Hindlimb muscle (tissue), 1 donor: ENCODE data around the gene FAM53B. TPM values are rescaled to one million over a fixed set of nuclear protein-coding genes. Genes with fewer than 3 reads are reported as not detected.

Experiments
- DNase-seq: peaks from one replicate; pipeline ENCODE4 v3.0.0-alpha.2; 2013
- polyA plus RNA-seq: library from polyadenylated mRNA; unstranded; fragments of 120-200 nt; gene quantifications from one replicate; pipeline ENCODE4 v1.2.1, GENCODE V29; 2013; ENCODE audit not compliant: insufficient read length

The FAM53B gene
- polyA plus RNA-seq, 1 donor: 27.8 TPM

DNA sequence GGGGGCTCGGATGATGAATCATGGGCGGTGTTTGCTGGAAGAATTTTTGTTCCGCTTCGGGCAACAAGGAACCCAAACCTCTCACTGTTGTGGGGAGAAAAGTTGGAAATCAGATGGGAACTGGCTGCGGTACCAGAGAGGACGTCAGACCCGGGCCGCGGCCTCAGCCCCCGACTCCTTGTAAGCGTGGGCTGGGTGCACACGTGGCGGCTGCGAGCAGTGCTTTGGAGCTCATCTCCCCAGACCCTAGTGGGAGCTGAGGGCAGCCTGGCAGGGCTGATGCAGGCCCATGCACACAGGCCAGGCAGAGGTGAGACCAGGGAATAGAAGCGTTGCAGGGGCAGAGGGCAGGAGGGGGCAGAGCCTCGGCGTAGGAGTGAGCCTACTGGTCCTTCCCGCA lies 136.5 kb downstream of the FAM53B start:
- DNase-seq: no peak

DNA sequence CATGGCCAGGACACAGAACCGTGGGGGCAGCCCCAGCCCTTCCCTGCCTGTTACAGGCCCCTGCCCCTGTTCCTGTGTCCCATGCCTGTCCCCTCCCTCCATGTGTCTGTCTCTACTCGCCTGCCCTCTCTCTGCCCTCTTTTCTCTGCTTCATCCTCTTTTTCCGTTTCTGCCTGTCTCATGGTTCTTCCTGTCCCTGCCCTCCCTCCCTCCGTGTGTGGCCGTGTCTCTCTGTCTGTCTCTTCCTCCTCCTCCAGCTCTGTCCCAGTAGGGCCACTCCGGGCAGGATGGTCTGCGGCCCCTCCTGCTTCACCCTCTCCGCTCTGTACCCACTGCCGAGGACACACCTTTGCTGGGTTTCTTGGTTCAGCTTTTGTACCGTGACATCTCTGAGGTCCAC lies 137.4 kb downstream of the FAM53B start:
- DNase-seq: no peak

DNA sequence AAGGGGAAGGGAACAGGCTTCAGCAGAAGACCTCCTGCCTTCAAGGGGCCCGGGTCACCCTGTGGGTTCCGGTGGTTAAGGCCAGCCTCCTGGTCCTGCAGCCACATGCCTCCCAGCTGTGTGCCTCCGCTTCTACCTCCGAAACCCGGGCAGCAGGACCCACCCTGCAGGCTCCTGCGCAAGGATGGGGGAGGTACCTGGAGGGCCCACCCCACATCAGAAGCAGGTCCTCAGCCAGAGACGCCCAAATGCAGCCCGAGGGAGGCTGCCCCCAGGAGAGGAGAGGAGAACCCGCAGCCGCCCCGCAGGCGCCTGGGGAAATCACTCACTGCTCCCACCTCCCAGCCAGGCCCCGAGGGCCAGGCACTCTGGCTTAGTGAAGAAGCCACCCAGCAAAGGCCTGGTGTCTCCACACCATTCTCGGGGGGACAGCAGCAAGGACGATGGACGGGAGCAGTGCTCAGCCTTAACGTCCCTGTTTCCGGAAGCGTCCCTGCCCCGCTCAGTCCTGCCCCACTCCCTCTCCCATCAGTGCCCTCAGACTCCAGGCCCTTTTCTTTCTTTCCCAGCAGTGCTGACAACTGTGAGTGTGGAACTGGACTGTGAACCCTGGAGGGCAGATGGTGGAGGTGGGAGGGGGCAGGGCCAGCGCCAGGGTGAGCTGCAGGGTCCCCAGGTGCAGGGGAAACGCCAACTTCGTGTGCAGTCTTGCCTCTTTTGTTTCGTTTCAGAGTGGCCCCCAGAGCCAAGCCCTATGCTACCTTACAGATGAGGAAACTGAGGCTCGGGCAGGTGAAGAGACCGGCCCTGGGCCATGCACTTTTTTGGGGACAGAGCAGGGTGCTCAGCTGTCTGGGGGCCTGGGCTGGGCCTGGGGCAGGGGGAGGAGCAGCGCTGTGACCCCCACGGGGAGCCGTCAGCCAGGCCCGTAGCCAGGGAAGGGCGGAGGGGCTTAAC lies 138.0 kb downstream of the FAM53B start:
- DNase-seq: no peak

DNA sequence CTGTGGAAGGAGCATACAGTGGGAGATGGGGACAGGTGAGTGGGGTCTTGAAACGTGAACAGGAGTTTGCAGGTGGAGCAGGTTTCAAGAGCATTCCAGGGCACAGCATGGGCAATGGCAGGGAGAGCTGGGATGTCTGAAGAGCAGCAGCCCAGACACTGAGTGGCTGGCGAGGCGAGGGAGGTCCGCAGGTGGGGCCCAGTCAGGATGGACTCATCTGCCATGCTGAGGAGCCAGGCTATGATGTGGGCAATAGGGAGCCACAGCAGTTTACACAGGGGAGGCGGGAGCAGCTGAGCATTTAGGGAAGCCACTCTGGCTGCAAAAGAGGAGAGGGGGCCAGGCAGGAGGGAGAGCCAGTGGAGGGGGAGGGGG lies 138.7 kb downstream of the FAM53B start:
- DNase-seq: no peak

DNA sequence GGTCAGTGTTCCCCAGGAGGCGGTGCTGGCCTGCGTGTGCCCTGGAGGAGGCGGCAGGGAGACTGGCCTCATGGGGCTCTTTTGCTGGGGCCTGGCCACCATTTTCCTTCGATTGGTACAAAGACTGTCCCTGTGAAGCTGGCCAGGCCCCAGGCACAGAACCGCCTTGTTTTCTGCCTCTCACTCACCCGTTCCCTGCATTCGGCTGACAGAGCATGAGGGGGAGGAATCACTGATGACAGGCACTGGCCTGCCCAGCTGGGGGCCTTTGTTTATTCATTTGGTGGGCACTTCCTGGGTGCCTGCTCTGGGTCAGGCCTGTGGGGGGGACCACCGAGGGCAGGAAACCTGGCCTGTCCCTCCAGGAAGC lies 139.2 kb downstream of the FAM53B start:
- no peak for DNase-seq

DNA sequence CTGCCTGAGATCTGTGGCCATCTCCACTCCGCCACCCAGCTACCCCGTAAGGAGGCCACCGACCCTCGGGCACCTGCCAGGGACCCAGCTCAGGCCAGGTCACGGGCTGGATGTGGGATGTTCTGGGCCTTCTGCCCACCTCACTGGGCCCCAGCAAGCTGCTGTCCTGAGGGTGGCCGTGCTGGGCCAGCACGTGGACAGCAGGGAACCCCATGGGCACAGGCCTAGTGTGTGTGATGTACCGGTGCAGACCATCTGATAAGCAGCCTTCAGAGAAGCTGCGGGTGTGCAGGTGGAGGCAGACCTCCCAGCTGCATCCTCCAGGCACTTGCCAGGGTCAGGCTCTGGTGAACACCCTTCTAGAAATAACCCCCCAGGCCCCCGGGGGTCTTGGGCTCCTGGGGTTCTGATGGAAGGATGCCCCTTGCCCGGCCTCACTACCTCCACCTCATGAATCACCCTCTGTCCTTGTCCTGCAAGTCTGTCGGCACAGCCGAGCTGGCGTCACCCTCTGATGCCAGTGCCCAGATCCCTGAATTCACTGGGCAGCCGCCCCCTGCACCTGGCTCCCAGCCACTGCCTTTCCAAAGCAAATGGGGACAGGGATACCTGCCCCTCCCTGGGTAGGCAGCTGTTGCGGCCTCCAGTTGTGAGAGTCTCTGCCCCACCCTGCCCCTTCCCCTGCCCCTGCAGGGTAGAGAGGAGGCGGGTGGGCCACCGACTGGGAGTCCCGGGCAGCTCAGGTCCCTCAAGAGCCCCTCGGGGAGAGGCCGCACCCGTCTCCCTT lies 139.8 kb downstream of the FAM53B start:
- DNase-seq: no peak

DNA sequence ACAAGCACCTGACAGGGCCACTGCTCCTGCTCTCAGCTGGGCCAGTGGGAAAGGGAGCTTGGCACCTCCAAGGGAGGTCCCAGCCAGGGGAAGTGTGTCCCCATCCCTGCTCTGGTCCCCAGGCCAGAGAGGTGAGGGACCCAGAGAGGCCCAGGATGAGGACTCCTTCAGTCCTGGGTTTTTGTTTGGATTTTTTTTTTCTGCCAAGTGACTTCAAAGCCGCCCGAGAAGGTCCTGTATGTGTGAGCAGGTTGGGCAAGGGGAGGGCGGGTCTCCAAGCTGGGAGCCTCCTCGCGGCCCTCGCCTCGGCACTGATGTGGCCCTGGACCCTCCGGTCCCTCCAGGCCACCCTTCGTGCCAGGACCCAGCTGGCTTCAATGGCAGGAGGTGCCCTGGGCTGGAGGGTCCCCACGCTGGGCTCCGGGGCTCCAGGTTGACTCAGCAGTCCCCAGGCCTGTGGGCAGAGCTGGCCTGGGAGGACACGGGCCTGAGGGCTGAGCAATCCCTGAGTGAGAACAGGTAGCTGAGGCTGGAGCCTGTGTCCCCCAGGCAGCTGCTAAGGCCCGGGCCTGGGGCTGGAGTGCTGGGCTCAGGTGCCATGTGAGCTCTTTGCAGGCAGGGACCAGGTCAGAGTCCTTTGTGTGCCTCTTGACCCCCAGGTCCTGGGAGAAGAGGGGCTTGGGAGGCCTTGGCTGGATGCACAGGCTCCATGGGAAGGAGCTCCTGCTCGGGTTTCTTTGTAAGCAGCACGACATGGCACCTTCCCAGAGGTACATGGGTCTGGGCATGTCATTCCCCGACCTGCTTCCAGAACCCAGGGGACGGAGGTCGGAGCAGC lies 140.6 kb downstream of the FAM53B start:
- no peak for DNase-seq

DNA sequence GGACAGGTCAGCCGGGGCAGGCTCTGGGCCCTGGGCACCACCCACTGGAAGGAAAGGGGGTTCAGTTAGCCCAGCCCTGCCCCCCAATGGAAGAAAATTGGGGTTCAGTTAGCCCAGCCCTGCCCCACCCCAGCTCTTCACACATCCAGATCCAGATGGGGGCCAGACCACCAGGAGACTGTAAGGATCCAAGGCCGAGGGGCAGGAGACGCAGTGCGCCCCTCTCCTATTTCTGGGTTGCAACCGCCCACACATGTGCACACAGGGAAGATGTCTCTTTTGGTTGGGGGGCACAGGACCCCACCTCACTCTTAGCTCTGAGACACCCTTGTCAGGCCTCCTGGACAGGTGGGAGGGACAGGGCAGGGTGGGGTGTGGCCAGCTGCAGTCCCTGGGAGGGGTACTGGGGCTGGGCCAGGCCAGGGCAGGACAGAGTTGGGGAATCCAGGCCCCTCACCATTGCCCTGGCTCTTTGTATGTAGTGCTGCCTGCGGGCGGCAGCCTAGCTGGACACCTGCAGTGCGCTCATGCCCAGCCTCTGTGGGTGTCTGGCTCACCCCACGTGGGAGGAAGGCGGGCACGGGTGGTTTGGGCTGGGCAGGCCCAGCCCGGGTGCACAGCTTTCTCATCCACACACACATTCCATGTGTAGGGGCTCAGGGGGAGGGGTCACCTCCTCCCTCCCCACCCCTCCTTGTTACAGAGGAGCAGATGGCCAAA lies 141.4 kb downstream of the FAM53B start:
- no peak for DNase-seq

DNA sequence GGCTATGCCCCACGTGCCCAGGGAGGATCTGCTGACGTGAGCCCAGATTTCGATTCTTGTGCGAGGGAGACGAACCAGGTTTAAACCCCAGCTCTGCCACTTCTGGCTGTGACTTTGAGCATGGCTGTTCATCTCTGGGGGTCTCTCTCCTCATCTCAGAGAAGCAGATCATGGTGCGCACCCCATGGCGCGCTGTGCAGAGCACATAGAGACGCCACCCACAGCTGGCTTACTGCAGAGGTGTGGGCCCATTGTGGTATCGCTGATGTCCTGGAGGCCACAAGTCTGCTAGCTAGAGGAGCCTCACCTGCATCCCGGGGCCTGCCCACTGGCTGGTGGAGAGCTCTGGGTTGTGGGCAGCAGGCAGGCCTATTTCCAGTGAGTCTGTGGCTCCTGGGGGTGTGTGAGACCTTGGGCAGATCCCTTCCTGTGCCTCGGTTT lies 142.0 kb downstream of the FAM53B start:
- no peak for DNase-seq

DNA sequence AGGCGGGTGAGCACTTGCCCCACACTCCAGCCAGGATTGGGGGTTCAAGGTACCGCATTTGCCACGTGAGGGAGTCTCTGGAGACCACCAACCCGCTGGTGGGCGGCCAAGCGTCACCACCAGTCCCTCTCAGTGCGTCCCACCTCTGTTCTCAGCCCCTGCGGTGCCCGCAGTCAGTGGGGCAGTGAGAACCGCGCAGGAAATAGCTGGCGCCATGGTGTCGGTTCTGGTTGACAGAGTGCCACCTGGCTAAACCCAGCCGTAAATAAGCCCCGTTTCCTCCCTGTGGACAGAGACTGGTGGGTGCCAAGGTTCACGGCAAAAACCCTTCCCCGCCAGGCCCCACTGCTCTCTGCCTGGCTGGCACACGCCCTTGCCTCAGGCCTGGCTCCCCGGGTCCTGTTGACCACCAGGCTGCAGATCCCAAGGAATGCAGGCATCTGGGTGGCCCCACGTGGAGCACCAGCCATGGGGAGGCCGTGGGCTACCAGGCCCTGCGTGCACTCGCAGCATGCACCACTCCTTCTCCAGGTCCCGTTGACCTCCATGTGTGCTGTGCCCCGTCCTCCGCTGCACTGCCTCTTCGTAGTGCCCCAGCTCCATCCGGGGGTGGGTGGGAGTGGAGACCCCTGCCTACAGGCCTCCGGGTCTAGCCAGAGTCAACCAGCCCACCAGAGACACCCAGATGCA lies 142.6 kb downstream of the FAM53B start:
- DNase-seq: no peak

DNA sequence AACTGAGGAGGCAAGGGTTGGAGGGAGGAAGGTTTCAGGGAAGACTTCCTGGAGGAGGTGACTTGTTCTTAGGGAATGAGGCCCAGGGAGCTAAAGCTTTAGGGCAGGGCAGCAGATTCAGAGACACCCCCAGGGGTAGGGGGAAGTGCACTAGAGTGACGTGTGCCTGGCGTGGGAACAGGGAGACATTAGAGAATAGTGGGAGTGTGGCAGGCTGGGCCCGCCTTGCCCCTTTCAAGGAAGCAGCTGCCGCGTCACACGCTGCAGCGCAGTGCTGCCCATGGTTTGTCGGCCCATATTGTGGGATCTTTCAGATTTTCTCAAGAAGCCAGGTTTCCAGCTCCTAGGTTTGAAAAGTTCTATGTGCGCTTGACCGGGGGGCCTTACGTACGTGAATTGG lies 143.2 kb downstream of the FAM53B start:
- DNase-seq: no peak

DNA sequence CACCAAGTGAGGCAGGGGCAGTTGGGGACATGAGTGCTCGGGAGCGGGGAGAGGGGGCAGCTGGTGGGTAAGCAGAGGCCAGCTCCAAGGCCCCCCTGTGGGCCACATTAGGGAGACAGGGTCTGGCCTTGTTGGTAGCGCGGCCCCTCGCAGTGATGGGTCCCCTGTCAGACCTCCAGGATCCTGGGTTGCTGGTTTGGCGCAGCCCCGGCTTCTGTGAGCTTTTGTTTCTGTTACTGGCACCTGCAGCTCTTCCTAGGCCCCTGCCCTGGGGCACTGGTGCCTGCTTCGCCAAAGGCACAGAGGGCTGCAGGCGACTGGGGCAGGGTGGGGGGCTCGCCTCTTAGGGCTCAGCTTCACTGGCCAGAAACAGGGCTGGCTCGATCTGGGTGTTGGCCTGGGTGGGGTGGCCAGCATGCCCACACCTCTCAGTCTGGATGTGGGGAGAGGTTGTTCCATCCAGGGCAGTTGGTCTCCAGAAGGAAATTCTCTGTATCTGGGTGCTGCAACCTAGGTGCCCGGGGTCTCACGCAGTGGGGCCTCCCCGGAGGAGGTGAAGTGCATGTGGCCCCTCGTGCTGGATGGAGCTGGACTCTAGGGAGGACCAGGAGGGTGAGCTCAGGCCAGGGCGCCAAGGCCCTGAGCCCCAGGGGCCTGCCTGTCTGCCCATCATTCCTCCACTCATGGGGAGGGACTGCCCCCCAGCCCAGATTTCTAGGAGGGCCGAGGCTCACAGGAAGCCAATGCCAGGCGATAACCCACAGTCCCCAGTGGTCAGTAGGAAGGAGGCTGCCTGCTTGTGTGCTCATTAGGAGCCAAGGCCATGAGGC lies 143.9 kb downstream of the FAM53B start:
- no peak for DNase-seq

DNA sequence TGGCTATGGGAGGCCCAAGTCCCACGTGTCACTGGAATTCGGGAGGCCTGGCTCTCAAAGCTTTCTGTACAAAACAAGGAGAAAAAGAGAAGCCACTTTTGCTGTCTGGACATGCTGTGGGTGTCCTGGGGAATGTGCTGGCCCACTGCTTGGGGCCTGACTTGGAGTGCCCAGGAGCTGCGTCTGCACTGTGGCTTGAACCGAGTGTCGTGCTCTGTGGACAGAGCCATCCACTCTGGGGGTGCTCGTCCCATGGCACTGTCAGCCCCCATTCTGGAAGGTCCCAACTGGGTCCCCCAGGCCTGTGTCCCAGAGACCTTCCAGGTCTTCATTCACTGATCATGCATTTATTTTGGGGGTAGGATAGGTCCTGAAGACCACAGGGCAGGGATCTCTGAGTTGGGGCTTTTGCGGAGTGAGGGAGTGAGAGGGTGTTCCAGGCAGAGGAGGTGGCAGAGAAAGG lies 144.6 kb downstream of the FAM53B start:
- no peak for DNase-seq

DNA sequence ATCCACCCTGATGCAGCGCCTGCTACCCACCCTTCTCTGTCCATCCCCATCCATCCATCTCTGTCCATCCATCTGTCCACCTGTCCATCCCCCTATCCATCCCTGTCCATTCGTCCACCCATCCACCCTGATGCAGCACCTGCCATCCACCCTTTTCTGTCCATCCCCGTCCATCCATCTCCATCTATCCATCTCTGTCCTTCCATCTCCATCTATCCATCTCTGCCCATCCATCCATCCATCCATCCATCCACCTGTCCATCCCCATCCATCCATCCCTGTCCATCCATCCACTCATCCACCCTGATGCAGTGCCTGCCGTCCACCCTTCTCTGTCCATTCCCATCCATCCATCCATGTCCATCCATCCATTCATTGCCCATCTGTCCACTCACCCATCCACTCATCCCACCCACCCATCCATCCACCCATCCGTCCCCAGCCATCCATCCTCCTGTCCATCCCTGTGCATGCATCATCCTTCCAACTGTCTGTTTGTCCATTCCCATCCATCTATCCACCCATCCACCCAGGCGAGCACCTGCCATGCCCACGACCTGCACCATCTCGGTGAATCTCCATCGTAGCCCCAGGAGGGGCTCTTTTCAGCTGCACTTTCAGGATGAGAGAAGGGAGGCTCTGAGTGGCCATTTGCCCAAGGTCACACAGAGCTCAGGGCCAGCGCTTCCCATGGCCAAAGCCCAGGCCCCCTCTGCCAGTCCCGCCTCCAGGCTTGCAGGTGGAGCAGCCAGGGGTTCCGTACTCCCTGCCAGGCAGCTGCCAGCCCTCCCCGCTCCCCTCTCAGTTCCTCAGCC lies 145.2 kb downstream of the FAM53B start:
- DNase-seq: no peak

DNA sequence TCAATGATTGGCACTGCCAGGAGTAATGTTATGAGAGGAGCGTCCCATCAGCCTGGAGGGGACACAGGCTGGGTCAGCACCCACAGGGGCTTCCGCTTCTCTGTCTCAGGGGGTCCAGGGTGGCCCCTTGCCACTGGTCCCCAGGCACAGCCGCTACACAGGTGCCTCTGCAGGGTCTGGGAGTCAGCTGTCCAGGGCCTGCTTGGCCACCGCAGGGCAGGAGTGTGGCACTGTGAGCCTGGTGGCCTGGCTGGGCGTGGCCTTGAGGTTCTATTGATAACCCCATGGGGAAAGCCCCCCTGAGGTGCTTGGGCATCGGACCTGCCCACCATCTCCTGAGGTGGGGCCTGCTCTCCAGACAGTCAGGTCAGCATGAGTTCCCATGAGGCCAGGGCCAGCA lies 146.0 kb downstream of the FAM53B start:
- DNase-seq: no peak

DNA sequence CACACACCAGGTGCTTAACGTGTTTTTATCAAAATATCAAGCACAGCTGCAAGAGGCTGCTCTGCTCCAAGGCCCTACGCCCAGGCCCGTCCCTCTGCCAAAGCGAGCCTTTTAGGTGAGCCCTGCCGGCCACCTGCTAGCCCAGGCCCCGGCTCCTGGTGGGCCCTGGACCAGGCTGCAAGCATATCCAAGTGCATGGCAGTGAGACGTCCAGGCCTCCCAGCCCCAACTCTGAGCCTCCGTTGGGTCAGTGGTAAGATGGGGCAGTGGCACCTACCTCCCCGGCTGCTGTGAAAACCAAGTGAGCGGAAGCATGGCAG lies 146.4 kb downstream of the FAM53B start:
- DNase-seq: no peak

DNA sequence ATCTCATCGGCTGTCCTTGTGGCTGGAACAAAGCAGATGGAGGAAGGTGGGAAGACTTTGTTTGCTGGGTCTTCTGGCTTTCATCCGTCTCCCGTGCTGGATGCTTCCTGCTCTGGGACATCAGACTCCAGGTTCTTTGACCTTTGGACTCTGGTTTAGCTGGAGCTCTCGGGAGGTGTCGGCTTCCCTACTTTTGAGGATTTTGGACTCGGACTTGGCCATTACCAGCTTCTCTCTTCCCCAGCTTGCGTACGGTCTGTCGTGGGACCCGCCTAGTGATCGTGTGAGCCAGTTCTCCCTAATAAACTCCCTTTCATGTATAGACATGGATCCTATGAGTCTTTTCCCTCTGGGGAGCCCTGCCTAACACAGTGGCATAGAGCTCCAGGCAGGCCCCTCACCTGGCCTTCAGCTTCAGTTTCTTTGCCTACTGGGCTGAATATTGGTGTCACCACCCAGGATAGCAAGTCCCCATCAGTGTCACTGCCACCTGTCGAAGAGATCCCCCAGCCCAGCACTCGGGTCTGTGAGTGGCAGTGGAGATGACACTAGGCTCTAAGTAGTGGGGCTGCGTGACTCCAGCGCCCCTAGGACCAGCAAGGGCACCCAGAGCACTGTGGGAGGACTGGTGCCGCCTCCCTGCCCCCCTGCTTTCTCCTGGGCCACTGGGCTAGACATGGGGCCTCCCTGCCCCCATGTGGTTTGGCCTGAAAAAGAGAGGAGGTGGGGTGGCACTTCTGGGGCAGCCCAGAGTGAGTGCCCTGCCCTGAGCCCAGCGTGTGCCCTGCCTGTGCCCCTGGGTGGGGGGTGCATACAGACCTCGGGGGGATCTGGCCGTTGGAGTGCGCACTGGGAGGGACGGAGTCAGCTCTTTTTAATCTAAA lies 147.0 kb downstream of the FAM53B start:
- no peak for DNase-seq

DNA sequence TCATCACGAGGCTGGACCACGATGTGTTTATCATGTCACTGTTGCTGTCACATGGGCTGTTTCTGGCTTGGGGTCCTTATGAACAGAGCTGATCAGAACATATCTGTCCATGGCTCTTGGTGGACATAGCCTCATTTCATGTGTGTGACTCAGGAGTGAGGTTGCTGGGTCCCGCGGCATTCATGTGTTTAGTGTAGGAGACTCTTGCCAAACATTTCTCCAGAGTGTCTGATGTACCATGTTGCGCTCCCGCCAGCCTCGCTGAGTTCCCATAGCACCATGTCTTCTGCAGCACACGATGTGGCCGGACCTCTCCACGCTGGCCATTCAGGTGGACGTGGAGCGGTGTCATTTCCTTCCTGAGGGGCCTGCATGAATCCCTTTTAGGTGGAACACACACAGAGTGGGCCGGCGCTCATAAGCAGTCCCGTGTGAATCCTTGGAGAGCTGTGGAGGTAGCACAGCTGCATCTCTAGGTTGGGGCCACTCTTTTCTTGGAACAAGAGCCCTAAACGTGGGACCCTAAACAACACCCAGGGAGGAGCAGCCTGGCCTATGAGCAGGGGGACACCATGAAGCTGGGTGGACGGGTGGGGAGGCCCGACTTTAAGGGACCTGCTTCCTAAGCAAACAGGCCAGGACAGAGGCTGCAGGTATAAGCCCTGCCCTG lies 147.9 kb downstream of the FAM53B start:
- DNase-seq: no peak
